Natural killer cell (primary cell): ENCODE data around the gene SRSF10. TPM values are rescaled to one million over a fixed set of nuclear protein-coding genes. Genes with fewer than 3 reads are reported as not detected.

ENCODE experiments used
- ATAC-seq, 3 donors: fragments of 150-1000 bp in 2 of 3; fragments of 200-7000 bp in 1 of 3; cut with Tn5 transposase; 1 replicate in 1 of 3; 2 replicates in 2 of 3; pipeline ENCODE4 v1.10.0; 2021; ENCODE audit warnings: mild to moderate bottlenecking in 2 of 3, moderate library complexity in 2 of 3
- DNase-seq, 2 donors: peaks; one replicate each; pipeline versions ENCODE4 v3.0.0 to v3.0.0-alpha.2; 2013 to 2021; ENCODE audit warnings: mixed read lengths in 1 of 2
- H3K27ac ChIP-seq: one replicate; pipeline ENCODE4 v1.5.1; 2013; ENCODE audit warnings: mild to moderate bottlenecking, low read length
- H3K27me3 ChIP-seq: one replicate; pipeline ENCODE4 v1.6.1; 2013; ENCODE audit warnings: low read length; ENCODE audit not compliant: control insufficient read depth, insufficient read depth
- H3K36me3 ChIP-seq: one replicate; pipeline ENCODE4 v1.6.1; 2013; ENCODE audit warnings: low read length; ENCODE audit not compliant: control insufficient read depth, insufficient read depth
- H3K4me1 ChIP-seq: one replicate; pipeline ENCODE4 v1.6.1; 2013; ENCODE audit warnings: low read length; ENCODE audit not compliant: control insufficient read depth, insufficient read depth
- H3K4me3 ChIP-seq: one replicate; pipeline ENCODE4 v1.5.1; 2013; ENCODE audit warnings: low read length
- H3K9me3 ChIP-seq: one replicate; pipeline ENCODE4 v1.6.1; 2013; ENCODE audit warnings: low read length; ENCODE audit not compliant: control insufficient read depth, insufficient read depth
- H3K27ac Mint-ChIP-seq, 2 donors: one replicate each; pipeline ENCODE4 v1.8.0; 2022; ENCODE audit warnings: mild to moderate bottlenecking in 2 of 2, mixed read lengths in 2 of 2, moderate library complexity in 1 of 2
- H3K27me3 Mint-ChIP-seq, 2 donors: one replicate each; pipeline ENCODE4 v1.8.0; 2022; ENCODE audit warnings: low read depth in 2 of 2, mixed read lengths in 2 of 2
- H3K36me3 Mint-ChIP-seq: one replicate; pipeline ENCODE4 v1.8.0; 2022; ENCODE audit warnings: mixed read lengths
- H3K4me1 Mint-ChIP-seq, 2 donors: one replicate each; pipeline ENCODE4 v1.8.0; 2022; ENCODE audit warnings: mixed read lengths in 2 of 2
- H3K4me3 Mint-ChIP-seq: one replicate; pipeline ENCODE4 v1.8.0; 2022; ENCODE audit warnings: mild to moderate bottlenecking, moderate library complexity, mixed read lengths
- H3K9me3 Mint-ChIP-seq, 2 donors: one replicate each; pipeline ENCODE4 v1.8.0; 2022; ENCODE audit warnings: mixed read lengths in 2 of 2
- CTCF ChIP-seq: fragments of 200-600 bp; IDR thresholded peaks from one replicate; pipeline ENCODE4 v1.8.0; 2022; ENCODE audit warnings: antibody characterized with exemption
- WGBS: methylation state at CpG from one replicate; pipeline ENCODE4 v1.1.7; 2013; ENCODE audit warnings: missing lambda C conversion rate; ENCODE audit not compliant: insufficient coverage; 5-methylcytosine and 5-hydroxymethylcytosine counted together
- intact Hi-C: fragments of 100-400 bp; cut with micrococcal nuclease; formaldehyde crosslinking; loops from one replicate; pipeline ENCODE4 v1.14.2; 2022
- total RNA-seq, 4 donors: library from RNA; stranded (reverse); fragments of 120-200 nt in 1 of 4; gene quantifications; one replicate each; pipeline versions ENCODE4 v1.2.3 to v1.2.4, GENCODE V29; 2013 to 2022

SRSF10 gene
- total RNA-seq, 3 donors from 2014 or later (not counting 1 experiment from before 2014, with no cell fraction given) = 221 to 281 (median 237) TPM

GRCh38 chr1:23927097-23927496 is 53.0 kb downstream of the SRSF10 start:
- H3K36me3 Mint-ChIP-seq = no peaks in the 10 kb centered on the region
- no peaks in the 10 kb centered on the region for H3K27me3 ChIP-seq
- H3K4me3 Mint-ChIP-seq = no peak overlapping the region
- intact Hi-C loops = no loop called here
- H3K4me1 Mint-ChIP-seq = no peaks in the 10 kb centered on the region
- H3K4me3 ChIP-seq = no peak overlapping the region
- H3K27me3 Mint-ChIP-seq = peaks cover 0 to 6% of the 10 kb centered on the region in 2 donors
- WGBS = 72% methylated on average over 1 of the region's 1 CpG
- no peak overlapping the region for H3K27ac ChIP-seq
- H3K27ac Mint-ChIP-seq = no peak overlapping the region
- no peak for TF ChIP-seq CTCF
- DNase-seq (no peak), ATAC-seq (no peak)
- H3K9me3 ChIP-seq = no peaks in the 10 kb centered on the region
- no peaks in the 10 kb centered on the region for H3K36me3 ChIP-seq
- no peaks in the 10 kb centered on the region for H3K9me3 Mint-ChIP-seq
- H3K4me1 ChIP-seq = peaks cover 5% of the 10 kb centered on the region

- WGBS = 89% methylated on average over 3 of the region's 3 CpGs
- H3K36me3 Mint-ChIP-seq = no peaks in the 10 kb centered on the region
- ATAC-seq = no peak
Observed at GRCh38 chr1:23925279-23925678, 54.8 kb downstream of the SRSF10 start.

GRCh38 chr1:23924601-23925000 is 55.5 kb downstream of the SRSF10 start:
- TF ChIP-seq CTCF = no peak
- Histone ChIP-seq H3K9me3 (no peaks in the 10 kb centered on the region), H3K27me3 (no peaks in the 10 kb centered on the region), H3K36me3 (no peaks in the 10 kb centered on the region), H3K4me1 (peaks cover 6% of the 10 kb centered on the region), H3K4me3 (no peak overlapping the region), H3K27ac (no peak overlapping the region)
- H3K4me1 Mint-ChIP-seq = no peaks in the 10 kb centered on the region
- no peaks in the 10 kb centered on the region for H3K36me3 Mint-ChIP-seq
- no peak overlapping the region for H3K27ac Mint-ChIP-seq
- WGBS = 96% methylated on average over 11 of the region's 11 CpGs
- peaks cover 0 to 6% of the 10 kb centered on the region in 2 donors for H3K27me3 Mint-ChIP-seq
- H3K4me3 Mint-ChIP-seq = no peak overlapping the region
- ATAC-seq (no peak), DNase-seq (no peak)
- intact Hi-C loops = no loop called here
- no peaks in the 10 kb centered on the region for H3K9me3 Mint-ChIP-seq

More at GRCh38 chr1:23925279-23925678, 54.8 kb downstream of the SRSF10 start:
- intact Hi-C loops = no loop called here
- Mint-ChIP-seq H3K27ac (no peak overlapping the region), H3K4me3 (no peak overlapping the region), H3K4me1 (no peaks in the 10 kb centered on the region), H3K9me3 (no peaks in the 10 kb centered on the region), H3K27me3 (peaks cover 0 to 6% of the 10 kb centered on the region in 2 donors)
- no peak overlapping the region for H3K27ac ChIP-seq
- peaks cover under 1% of the 10 kb centered on the region for H3K4me1 ChIP-seq
- H3K9me3 ChIP-seq = no peaks in the 10 kb centered on the region
- no peak for TF ChIP-seq CTCF
- H3K4me3 ChIP-seq = no peak overlapping the region
- no peak for DNase-seq
- H3K27me3 ChIP-seq = no peaks in the 10 kb centered on the region
- H3K36me3 ChIP-seq = no peaks in the 10 kb centered on the region
